Midbrain (tissue), 1 donor: ENCODE results near the gene IZUMO2.
"Not testable (repeated sequence)": the region's sequence is repeated elsewhere in the genome, so short reads cannot be mapped to it uniquely, and the experiment has no call there.

ENCODE experiments used
- DNase-seq: peaks from one replicate; lab custom pipeline; 2025; lab: John Stamatoyannopoulos, UW

IZUMO2 gene

GRCh38 chr19:50184196-50184595, 21.1 kb upstream of the IZUMO2 start:
- DNase-seq: no peak

DNA sequence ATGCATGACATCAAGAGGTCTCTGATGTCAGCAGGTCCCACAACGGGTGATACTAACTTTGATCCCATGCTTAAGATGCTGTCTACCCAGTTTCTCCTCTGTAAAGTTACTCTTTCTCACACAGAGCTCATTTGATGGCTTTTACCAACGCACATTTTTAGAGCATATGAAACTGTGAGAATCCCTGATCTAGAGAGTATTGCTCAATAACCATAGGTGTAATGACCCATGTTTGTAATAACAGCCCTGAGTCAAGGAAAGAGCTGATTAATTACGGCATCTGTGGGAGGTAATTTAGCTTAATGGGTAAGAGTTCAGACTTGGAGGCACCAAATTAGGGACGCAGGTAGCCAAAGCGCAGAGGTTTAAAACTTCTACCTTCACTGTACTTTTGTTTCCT, 18.0 kb upstream of the IZUMO2 start:
- no peak for DNase-seq

DNA sequence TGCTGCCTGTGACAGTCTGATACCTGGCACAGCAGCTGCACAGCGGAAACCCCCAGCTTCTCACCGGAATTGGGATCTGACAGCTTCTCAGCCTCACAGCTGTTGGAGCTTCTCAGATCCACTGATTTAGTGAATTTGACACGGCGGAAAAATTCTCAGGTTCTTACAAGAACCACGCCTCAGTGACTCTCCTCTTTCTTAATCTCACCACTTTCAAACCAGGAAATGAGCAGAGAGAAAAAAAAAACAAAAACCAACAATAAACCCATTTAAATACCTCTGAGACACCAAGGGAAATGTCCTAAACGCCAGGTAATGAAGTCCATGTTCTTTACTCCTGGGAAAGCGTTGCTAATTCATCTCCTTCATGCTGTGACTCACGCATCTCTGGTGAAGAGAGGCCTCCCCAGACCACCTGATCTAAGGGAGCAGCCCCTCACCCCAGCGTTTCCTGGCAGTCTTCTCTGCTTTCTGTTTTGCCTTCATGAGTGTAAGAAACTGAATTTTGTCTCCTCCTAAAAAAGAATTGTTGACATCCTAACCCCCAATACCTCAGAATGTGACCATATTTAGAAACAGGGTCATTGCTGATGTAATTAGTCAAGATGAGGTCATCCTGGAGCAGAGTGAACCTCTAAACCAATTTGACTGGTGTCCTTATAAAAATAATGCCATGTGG, 15.9 kb upstream of the IZUMO2 start:
- no peak for DNase-seq

- no peak for DNase-seq
Observed at GRCh38 chr19:50178320-50178719, 15.2 kb upstream of the IZUMO2 start.

- DNase-seq: no peak
Observed at GRCh38 chr19:50176775-50177174, 13.7 kb upstream of the IZUMO2 start.

GRCh38 chr19:50175924-50176323, 12.8 kb upstream of the IZUMO2 start:
- no peak for DNase-seq

DNA sequence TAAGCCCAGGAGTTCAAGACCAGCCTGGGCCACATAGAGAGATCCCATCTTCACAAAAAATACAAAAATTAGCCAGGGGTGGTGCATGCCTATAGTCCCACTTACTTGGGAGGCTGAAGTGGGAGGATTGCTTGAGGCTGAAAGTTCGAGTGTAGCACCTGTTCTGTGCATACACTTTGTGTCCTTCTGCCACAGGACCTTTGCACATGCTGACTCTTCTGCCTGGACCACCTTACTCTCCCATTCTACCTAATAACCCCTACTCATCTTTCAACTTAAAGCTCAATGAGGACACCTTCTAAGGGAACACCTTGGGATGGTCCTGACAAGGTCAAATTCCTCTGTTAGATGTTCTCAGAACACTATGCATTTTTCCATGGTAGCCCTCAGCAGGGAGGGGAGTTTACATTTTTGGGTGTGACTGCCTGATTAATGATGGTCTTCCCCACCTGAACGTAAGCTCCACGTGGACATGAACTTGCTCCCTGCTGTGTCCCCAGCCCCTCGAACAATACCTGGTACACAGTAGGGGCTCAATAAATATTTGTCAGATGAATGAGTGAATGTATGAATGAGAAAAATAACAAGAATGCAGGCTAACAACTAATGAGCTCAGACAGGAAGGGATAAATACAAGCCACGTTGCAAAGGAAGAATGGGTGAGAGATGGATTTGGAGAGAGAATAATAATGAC, 11.2 kb upstream of the IZUMO2 start:
- DNase-seq: no peak

- DNase-seq: no peak
Observed at GRCh38 chr19:50173127-50173526, 10.0 kb upstream of the IZUMO2 start.

DNA sequence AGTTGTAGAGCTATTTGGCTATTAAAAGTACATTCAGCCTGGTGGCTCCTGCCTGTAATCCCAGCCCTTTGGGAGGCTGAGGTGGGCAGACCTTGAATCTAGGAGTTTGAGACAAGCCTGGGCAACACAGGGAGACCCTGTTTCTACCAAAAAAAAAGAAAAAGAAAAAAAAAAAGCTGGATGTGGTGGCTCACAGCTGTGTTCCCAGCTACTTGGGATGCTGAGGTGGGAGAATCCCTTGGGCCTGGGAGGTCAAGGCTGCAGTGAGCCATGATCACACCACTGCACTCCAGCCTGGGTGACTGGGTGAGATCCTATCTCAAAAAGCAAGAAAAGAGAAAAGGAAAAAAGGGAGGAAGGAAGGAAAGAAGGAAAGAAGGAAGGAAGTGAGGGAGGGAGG, 9.6 kb upstream of the IZUMO2 start:
- no peak for DNase-seq

GRCh38 chr19:50171752-50172151, 8.7 kb upstream of the IZUMO2 start:
- no peak for DNase-seq

DNA sequence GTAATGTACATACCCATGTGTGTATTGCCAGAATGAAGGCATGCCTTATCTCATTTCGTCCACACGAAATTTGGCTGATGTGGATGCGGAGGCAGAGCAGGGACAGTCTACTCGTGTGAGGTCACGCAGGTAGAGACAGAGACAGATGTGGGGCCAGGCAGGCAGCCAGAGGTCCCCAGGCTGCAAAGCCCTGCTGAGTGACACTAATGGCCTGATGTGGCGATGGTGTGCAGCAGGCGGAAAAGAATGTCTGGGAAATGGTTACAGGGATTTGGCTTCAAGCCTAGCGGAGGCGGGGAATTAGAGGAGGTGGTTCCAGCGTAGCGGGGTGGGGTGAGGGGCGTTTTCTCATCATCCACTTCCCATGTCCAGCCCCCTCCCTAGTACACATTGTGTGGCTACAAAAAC, 4.2 kb upstream of the IZUMO2 start:
- no peak for DNase-seq

- DNase-seq: no peak
Observed at GRCh38 chr19:50159078-50159477, 4.0 kb downstream of the IZUMO2 start.

DNA sequence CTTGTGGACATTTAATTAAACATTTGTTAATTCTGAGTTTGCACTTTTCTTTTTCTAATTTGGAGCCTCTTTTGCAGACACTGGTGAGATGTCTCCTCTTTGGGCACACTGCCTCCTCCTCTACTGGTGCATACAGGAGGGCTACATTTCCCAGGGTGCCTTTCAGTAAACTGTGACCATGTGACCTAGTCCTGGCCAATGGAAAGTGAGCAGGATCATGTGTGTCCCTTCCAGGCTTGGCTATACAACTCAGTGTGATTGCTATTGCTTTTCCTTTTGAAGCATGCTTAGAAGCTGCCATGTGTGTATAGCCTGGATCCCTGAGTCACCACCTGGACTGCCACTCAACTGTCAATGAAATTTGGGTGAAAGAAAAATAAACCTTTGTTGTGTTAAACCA, 4.5 kb downstream of the IZUMO2 start:
- DNase-seq: no peak

- no peak for DNase-seq
Observed at GRCh38 chr19:50155520-50156109, 7.5 kb downstream of the IZUMO2 start.

DNA sequence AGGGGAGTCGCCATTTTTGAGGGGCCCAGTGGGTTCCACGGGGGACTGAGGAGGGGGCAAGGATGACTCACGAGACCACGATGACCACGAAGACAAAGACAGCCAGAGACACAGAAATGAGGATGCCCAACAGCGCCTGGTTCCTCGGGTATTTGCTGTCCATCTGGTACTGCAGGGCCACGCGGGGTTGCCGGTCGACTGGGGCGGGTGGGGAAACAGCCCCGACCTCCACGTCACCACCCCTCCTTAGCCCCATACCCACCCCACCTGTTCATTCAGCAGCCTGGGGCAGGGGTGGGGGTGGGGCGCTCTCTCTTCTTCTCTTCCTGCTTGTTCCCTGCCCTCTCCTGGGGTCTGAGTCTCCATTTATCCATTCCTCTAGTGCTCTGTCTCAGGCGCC, 8.6 kb downstream of the IZUMO2 start:
- DNase-seq: no peak

DNA sequence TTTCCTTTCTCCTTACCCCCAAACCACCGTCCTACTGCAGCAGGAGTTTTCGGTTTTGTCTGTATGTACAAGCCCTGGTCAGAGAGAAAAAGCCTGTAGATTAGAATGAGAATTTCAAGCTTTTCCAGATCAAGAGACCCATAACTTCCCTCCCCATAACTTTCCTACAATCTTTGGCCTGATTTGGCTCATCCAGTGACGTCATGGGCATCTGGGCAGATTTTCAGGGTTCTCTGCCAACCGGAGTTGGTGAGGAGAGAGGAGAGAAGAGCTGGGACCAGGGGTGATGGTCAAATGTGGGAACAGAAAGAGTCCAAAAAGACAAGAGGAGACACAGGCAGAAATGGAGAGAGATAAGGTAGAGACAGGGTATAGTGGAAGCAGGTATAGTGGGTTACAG, 10.5 kb downstream of the IZUMO2 start:
- DNase-seq: no peak

DNA sequence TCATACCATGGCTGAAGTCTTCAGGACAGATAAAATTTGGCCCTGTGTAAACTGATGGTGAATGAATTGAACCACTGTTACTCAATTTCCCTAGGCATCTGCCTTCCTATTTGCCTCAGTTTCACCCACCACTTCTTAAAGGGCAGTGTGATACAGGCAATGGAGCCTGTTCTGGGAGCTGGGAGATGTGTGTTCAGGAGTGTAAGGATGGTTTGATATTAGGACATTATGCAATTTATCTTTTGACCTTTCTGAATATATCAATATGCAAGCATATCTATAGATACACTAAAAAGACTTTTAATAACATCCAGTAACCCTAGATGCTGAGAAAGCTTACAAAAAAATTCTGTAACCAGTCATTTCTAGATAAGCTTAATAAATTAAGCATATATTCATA, 14.6 kb downstream of the IZUMO2 start:
- DNase-seq: no peak

- DNase-seq: peak; percentile 93
Observed at GRCh38 chr19:50147462-50148423, 15.3 kb downstream of the IZUMO2 start.

DNA sequence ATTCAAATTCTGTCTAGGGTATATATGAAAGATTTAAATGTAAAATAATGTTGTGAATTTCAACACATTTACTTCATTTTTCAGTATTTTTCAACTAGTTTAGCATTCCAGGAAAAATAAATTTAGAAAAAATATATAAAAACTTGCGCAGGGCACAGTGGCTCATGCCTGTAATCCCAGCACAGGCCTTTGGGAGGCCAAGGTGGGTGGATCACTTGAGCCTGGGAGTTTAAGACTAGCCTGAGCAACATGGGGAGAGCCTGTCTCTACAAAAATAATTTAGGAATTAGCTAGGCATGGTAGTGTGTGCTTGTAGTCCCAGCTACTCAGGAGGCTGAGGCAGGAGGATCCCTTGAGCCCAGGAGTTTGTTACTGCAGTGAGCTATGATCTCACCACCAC, 21.2 kb downstream of the IZUMO2 start:
- DNase-seq: not testable (repeated sequence)

DNA sequence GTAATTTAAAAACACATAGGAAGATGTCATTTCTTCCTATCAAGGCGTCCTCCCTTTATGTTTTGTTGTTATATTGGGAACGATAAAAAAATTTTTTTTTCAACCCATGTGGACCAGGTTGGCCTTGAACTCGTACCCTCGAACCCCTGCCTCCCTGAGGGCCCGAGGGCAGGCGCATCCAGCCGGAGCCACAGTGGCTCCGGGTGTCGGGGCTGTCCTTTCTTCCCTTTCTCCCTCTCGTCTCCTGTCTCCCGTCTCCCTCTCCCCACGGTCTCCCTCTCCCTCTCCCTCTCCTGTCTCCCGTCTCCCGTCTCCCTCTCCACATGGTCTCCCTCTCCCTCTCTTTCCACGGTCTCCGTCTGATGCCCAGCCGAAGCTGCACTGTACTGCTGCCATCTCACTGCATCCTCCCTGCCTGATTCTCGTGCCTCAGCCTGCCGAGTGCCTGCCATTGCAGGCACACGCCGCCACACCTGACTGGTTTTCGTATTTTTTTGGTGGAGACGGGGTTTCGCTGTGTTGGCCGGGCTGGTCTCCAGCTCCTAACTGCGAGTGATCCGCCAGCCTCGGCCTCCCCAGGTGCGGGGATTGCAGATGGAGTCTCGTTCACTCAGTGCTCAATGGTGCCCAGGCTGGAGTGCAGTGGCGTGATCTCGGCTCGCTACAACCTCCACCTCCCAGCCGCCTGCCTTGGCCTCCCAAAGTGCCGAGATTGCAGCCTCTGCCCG, 22.8 kb downstream of the IZUMO2 start:
- not testable (repeated sequence) for DNase-seq

GRCh38 chr19:50136603-50137365, 26.3 kb downstream of the IZUMO2 start:
- DNase-seq: not testable (repeated sequence)
